Measurements from ENCODE around the gene UMODL1. TPM values are rescaled to one million over a fixed set of nuclear protein-coding genes. Genes with fewer than 3 reads are reported as not detected.

The UMODL1 gene
- total RNA-seq, 1 experiment from 2014 or later = not detected

DNA sequence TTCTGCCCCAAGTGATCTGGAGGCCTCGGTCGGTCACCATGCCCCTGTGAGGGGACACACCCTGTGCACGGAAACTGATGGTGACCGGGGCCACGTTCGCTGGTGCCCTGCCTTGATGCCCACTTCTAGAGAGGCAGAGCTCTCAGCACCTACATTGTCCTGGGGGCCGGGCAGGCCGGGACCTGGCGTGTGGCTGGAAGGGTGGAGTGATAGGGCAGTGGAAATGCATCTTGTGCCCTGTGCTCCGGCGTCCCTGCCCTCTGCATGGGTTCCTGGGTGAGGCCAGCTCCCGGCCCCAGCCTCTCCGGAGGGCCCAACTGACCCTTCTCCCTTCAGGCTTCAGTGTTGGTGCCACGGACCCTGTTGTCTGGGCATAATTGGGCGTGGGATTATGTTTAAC lies 11.0 kb upstream of the UMODL1 start:
- no peak overlapping the region for H3K4me3 Mint-ChIP-seq
- Histone ChIP-seq H2AFZ (ENCODE audit: low read length) (no peak overlapping the region), H2BK20ac (ENCODE audit: low read depth, low read length, poor library complexity, severe bottlenecking) (no peak overlapping the region), H3K27me3 (ENCODE audit: insufficient read depth, low read length) (no peaks in the 10 kb centered on the region), H4K91ac (ENCODE audit: insufficient read length, low read depth, low read length) (no peak overlapping the region), H3K4ac (ENCODE audit: low read depth, low read length) (no peak overlapping the region), H3K23me2 (ENCODE audit: insufficient read length, low read depth, low read length, poor library complexity, severe bottlenecking) (no peaks in the 10 kb centered on the region), H2BK5ac (ENCODE audit: insufficient read length, low read length) (no peak overlapping the region), H2BK12ac (ENCODE audit: insufficient read length, low read depth, low read length) (no peak overlapping the region), H3T11ph (ENCODE audit: low read length) (no peak overlapping the region), H3K23ac (ENCODE audit: insufficient read length, low read depth, low read length) (no peak overlapping the region), H3K9ac (ENCODE audit: extremely low read depth, insufficient read length, low read length) (no peak overlapping the region), H4K5ac (ENCODE audit: insufficient read length, low read depth, low read length) (no peak overlapping the region), H4K8ac (replicated peaks; ENCODE audit: insufficient read length, low read depth, low read length) (no peak overlapping the region), H3K27ac (ENCODE audit: insufficient read length, low read depth, low read length) (no peak overlapping the region), H3K79me1 (ENCODE audit: insufficient read depth, low read depth, low read length, poor library complexity, severe bottlenecking) (no peaks in the 10 kb centered on the region), H3K14ac (ENCODE audit: insufficient read depth, low read length) (no peak overlapping the region; the same call in 1 of the 2 replicates), H3K9me3 (ENCODE audit: control insufficient read depth, low read depth, low read length) (no peaks in the 10 kb centered on the region), H2AK5ac (ENCODE audit: insufficient read length, low read length) (no peak overlapping the region), H3K4me2 (ENCODE audit: insufficient read depth, insufficient read length, low read length) (no peak overlapping the region), H3K79me2 (ENCODE audit: insufficient read depth, low read length) (no peaks in the 10 kb centered on the region), H4K20me1 (ENCODE audit: control insufficient read depth, insufficient read depth, insufficient read length) (no peaks in the 10 kb centered on the region), H3K18ac (ENCODE audit: insufficient read length, low read depth, low read length) (no peak overlapping the region), H2BK15ac (ENCODE audit: low read depth, low read length) (no peak overlapping the region), H2BK120ac (ENCODE audit: low read depth, low read length, poor library complexity, severe bottlenecking) (no peak overlapping the region), H3K56ac (ENCODE audit: insufficient read length, low read depth, low read length) (no peak overlapping the region), H3K4me1 (ENCODE audit: insufficient read depth, low read length) (peaks cover 3% of the 10 kb centered on the region; the same call in 1 of the 2 replicates)
- H3K36me3 Mint-ChIP-seq (ENCODE audit: insufficient read depth in 1 of 3, low read depth in 3 of 3) = peaks cover 0 to 4% (median 0%) of the 10 kb centered on the region in 3 experiments; a peak in 3 of 7 replicates
- no peak for DNase-seq
- no peaks in the 10 kb centered on the region for H3K9me3 Mint-ChIP-seq
- no CpG with 5 or more reads among the region's 15 CpGs for WGBS (ENCODE audit: extremely low coverage, insufficient read length, low lambda C conversion rate)
- peaks cover 19% of the 10 kb centered on the region for H3K27me3 Mint-ChIP-seq (ENCODE audit: low read depth)
- TF ChIP-seq, protein P1, sequence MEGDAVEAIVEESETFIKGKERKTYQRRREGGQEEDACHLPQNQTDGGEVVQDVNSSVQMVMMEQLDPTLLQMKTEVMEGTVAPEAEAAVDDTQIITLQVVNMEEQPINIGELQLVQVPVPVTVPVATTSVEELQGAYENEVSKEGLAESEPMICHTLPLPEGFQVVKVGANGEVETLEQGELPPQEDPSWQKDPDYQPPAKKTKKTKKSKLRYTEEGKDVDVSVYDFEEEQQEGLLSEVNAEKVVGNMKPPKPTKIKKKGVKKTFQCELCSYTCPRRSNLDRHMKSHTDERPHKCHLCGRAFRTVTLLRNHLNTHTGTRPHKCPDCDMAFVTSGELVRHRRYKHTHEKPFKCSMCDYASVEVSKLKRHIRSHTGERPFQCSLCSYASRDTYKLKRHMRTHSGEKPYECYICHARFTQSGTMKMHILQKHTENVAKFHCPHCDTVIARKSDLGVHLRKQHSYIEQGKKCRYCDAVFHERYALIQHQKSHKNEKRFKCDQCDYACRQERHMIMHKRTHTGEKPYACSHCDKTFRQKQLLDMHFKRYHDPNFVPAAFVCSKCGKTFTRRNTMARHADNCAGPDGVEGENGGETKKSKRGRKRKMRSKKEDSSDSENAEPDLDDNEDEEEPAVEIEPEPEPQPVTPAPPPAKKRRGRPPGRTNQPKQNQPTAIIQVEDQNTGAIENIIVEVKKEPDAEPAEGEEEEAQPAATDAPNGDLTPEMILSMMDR (conservative IDR thresholded peaks at IDR 0.05) = no peak
- no peak overlapping the region; a peak in 1 of 7 replicates for H3K27ac Mint-ChIP-seq
- H3K4me1 Mint-ChIP-seq = peaks cover 50 to 64% of the 10 kb centered on the region in 2 experiments
